Activated CD8-positive, alpha-beta T cell treated with anti-CD3 and anti-CD28 coated beads for 36 hours (primary cell): Measurements from ENCODE around the gene TMOD2. TPM values are rescaled to one million over a fixed set of nuclear protein-coding genes. Genes with fewer than 3 reads are reported as not detected.
A peak's percentile ranks its signal among the peaks of the same experiment; 100 is the strongest.

Source experiments
- ATAC-seq: fragments of 200-7000 bp; cut with Tn5 transposase; one replicate; pipeline ENCODE4 v1.10.0; 2021; ENCODE audit warnings: mild to moderate bottlenecking, moderate library complexity
- CTCF ChIA-PET: fragments of 350-600 bp; sonication (Branson Sonifier 250); formaldehyde crosslinking; loops from one replicate; lab custom pipeline; 2021; ENCODE audit warnings: antibody characterized with exemption; lab: Charles Lee
- POLR2A ChIA-PET: fragments of 350-600 bp; sonication (Branson Sonifier 250); formaldehyde crosslinking; loops from one replicate; lab custom pipeline; 2021; ENCODE audit warnings: antibody characterized with exemption; lab: Charles Lee
- DNase-seq: peaks from one replicate; pipeline ENCODE4 v3.0.0-alpha.2; 2020
- H3K27ac Mint-ChIP-seq: one replicate; pipeline ENCODE4 v1.8.0; 2021; ENCODE audit warnings: mild to moderate bottlenecking, mixed read lengths
- H3K27me3 Mint-ChIP-seq: one replicate; pipeline ENCODE4 v1.8.0; 2021; ENCODE audit warnings: mixed read lengths
- H3K36me3 Mint-ChIP-seq: one replicate; pipeline ENCODE4 v1.8.0; 2021; ENCODE audit warnings: low read depth, mixed read lengths
- H3K4me1 Mint-ChIP-seq: one replicate; pipeline ENCODE4 v1.8.0; 2021; ENCODE audit warnings: low read depth, mixed read lengths
- H3K4me3 Mint-ChIP-seq: one replicate; pipeline ENCODE4 v1.8.0; 2021; ENCODE audit warnings: mild to moderate bottlenecking, moderate library complexity, mixed read lengths
- H3K9me3 Mint-ChIP-seq: one replicate; pipeline ENCODE4 v1.8.0; 2021; ENCODE audit warnings: mixed read lengths
- intact Hi-C: fragments of 100-400 bp; cut with micrococcal nuclease; formaldehyde crosslinking; loops from one replicate; pipeline ENCODE4 v1.10.0; 2022
- total RNA-seq, 2 experiments: library from RNA; stranded (reverse); gene quantifications; one replicate each; pipeline ENCODE4 v1.2.3, GENCODE V29; 2021
- TF ChIP-seq, protein P1 (sequence below): fragments of 200-600 bp; IDR thresholded peaks from one replicate; pipeline ENCODE4 v1.8.0; 2022; ENCODE audit warnings: antibody characterized with exemption, mild to moderate bottlenecking

The TMOD2 gene
- total RNA-seq = 1 to 10 TPM; 4.8 to 7.0 TPM

DNA sequence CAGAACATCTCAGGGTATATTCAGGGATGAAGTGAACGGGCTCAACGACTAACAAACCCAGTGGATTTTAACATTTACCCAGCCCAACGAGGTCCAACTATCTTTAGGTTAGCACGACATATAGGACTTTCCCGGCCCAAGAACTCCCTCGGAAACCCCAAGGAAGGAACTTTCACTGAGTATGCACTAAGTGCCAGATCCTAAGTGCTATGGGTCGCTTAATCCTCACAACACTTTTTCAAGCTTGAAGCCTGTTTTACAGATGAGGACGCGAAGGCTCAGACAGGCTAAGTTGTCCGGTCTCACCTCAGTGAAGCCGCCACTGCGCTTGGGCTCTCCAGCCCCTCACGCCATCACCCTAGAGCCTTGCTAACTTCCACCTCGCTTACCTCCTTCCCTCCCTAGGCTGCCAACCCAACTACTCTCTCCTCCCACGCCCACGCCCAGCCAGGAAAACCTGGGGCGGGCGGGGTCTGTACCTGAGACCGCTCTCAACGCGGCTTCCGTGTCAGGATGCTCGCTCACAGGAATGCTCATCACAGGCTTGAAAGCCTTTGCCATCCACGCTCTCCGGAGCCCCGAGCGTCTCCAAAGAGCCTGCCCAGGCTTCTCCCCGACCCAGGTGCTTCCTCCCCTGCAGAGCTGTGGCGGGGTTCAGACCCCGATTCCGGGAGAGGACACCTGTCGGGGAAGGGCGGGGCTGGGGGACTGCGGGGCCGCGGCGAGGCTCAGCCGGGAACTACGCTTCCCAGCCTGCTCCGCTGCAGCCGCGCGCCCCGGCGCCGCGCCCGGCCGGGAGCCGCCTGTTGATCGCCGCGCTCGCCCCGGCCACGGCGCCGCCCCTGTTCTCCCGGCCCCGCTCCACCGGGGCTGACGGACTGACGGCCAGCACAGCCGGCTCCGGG is at the start of gene TMOD2:
Gene TMOD2 (plus strand): TSS at position 806 of the 905 bp plus-strand sequence. CDS start 14,845 bp downstream, outside the sequence.
- peak within 1 kb of the TSS; percentile 79 for H3K4me3 Mint-ChIP-seq
- intact Hi-C loops = no loop called here
- no peaks in the 10 kb centered on the region for H3K9me3 Mint-ChIP-seq
- H3K4me1 Mint-ChIP-seq = peaks cover 23% of the 10 kb centered on the region
- no peak within 1 kb of the TSS for H3K27ac Mint-ChIP-seq
- CTCF ChIA-PET = interaction anchor here (0.8 to 2.5 kb wide), 2 partner anchors 13 to 26 kb away, joined by 3 to 9 read pairs; partner anchors contain the start of gene LYSMD2
- H3K36me3 Mint-ChIP-seq = no peaks in the 10 kb centered on the region
- peaks cover 7% of the 10 kb centered on the region for H3K27me3 Mint-ChIP-seq
- DNase-seq = peak; percentile 55
- TF ChIP-seq, protein P1, sequence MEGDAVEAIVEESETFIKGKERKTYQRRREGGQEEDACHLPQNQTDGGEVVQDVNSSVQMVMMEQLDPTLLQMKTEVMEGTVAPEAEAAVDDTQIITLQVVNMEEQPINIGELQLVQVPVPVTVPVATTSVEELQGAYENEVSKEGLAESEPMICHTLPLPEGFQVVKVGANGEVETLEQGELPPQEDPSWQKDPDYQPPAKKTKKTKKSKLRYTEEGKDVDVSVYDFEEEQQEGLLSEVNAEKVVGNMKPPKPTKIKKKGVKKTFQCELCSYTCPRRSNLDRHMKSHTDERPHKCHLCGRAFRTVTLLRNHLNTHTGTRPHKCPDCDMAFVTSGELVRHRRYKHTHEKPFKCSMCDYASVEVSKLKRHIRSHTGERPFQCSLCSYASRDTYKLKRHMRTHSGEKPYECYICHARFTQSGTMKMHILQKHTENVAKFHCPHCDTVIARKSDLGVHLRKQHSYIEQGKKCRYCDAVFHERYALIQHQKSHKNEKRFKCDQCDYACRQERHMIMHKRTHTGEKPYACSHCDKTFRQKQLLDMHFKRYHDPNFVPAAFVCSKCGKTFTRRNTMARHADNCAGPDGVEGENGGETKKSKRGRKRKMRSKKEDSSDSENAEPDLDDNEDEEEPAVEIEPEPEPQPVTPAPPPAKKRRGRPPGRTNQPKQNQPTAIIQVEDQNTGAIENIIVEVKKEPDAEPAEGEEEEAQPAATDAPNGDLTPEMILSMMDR = no peak
- peak; percentile 89 for ATAC-seq
- POLR2A ChIA-PET = interaction anchor here (2.4 kb wide), 1 partner anchor 14 kb away, joined by 19 read pairs; the partner anchor contains the start of gene LYSMD2

DNA sequence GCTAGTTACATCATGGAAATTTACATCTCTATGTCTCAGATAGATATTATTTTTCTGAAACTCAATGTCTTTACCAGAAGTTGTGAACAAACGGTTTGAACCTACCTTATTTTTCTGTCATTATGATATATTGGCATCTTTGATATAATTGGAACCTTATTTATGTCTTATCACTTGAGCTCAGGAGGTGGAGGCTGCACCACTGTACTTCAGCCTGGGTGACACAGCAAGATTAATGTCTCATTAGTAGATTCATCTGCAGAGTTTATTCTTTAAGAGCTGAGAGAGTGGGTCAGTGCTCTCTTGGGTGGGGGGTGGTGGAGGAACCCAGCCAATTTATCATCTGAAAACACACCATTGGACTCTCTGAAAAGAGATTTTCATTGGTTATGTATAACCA is 48.7 kb upstream of the TMOD2 start:
- CTCF ChIA-PET = interaction anchor here (0.7 to 1.8 kb wide), 3 partner anchors 61 to 78 kb away, joined by 3 to 6 read pairs (median 3); no protein-coding TSS in a partner anchor
- intact Hi-C loops = no loop called here

DNA sequence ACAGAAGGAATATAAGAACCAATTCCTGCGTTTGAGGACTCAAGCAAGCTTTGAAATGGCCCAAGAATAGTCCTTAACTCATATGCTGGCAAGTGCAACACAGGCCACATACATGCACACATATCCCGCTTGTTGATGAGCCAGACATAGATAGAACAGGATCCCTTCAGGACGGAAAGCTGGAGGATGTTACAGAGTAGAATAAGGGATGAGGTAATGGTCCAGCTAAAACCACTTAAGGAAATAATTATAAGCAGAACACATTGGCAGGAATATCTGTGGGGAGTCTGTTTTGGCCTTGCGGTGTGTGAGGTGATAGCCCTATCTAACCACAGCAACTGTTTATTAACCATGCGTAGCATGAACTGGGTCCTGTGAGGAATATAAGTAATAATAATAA is 45.1 kb upstream of the TMOD2 start:
- H3K27me3 Mint-ChIP-seq = peaks cover 1% of the 10 kb centered on the region
- no peak overlapping the region for H3K4me3 Mint-ChIP-seq
- no peak overlapping the region for H3K27ac Mint-ChIP-seq
- ChIA-PET CTCF (interaction anchor here (1.7 kb wide), 1 partner anchor 56 kb away, joined by 8 read pairs; no protein-coding TSS in a partner anchor), POLR2A (no interaction called here)
- H3K36me3 Mint-ChIP-seq = no peaks in the 10 kb centered on the region
- TF ChIP-seq, protein P1 = no peak
- H3K9me3 Mint-ChIP-seq = no peaks in the 10 kb centered on the region
- intact Hi-C loops = no loop called here
- ATAC-seq (no peak), DNase-seq (no peak)
- no peaks in the 10 kb centered on the region for H3K4me1 Mint-ChIP-seq

More for the DNA sequence above, 48.7 kb upstream of the TMOD2 start:
- no peak overlapping the region for H3K27ac Mint-ChIP-seq
- TF ChIP-seq, protein P1 = no peak
- POLR2A ChIA-PET = no interaction called here
- no peak overlapping the region for H3K4me3 Mint-ChIP-seq
- H3K4me1 Mint-ChIP-seq = no peaks in the 10 kb centered on the region
- no peak for ATAC-seq
- peaks cover 10% of the 10 kb centered on the region for H3K27me3 Mint-ChIP-seq
- no peaks in the 10 kb centered on the region for H3K9me3 Mint-ChIP-seq
- no peak for DNase-seq
- H3K36me3 Mint-ChIP-seq = no peaks in the 10 kb centered on the region

DNA sequence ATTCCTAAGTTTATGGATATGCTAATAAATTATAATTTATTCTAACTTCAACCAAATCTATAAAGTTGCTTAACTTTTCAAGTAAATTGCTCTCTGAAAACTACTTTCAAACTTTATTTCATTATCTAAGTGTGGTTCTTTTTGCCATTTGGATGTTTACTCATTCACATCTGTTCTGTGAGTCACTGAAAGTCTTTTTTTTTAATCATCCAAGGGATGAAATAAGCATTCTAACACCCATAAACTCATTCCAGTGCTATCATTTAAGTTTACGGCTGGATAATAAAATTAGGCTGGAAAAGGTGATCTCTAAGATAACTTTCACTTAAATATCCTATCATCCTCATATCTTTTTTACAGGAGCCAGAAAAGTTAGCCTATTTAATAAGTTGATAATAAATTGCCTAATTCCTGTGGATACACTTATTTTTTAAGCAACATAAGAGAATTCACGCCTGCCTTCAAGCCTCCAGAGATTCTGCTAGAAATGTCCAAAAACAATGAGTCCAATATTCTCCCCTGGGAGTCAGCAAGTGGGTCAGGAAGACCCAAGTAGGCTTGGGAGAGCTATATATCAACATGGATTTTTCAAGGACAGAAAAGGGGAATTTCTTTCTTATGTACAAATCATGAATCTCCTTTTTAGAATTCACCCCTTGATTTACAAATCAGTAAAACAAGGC is 44.3 kb upstream of the TMOD2 start:
- TF ChIP-seq, protein P1 = no peak
- no peak overlapping the region for H3K27ac Mint-ChIP-seq
- POLR2A ChIA-PET = interaction anchor here (0.6 kb wide), 1 partner anchor 382 kb away, joined by 3 read pairs; no protein-coding TSS in a partner anchor
- H3K27me3 Mint-ChIP-seq = peaks cover 1% of the 10 kb centered on the region
- intact Hi-C loops = no loop called here
- CTCF ChIA-PET = interaction anchor here (1.7 kb wide), 1 partner anchor 57 kb away, joined by 8 read pairs; no protein-coding TSS in a partner anchor
- no peaks in the 10 kb centered on the region for H3K9me3 Mint-ChIP-seq
- H3K36me3 Mint-ChIP-seq = no peaks in the 10 kb centered on the region
- H3K4me3 Mint-ChIP-seq = no peak overlapping the region
- no peak for DNase-seq
- no peak for ATAC-seq
- no peaks in the 10 kb centered on the region for H3K4me1 Mint-ChIP-seq
